ENCODE measurements around the gene SMYD1.

The SMYD1 gene

DNA sequence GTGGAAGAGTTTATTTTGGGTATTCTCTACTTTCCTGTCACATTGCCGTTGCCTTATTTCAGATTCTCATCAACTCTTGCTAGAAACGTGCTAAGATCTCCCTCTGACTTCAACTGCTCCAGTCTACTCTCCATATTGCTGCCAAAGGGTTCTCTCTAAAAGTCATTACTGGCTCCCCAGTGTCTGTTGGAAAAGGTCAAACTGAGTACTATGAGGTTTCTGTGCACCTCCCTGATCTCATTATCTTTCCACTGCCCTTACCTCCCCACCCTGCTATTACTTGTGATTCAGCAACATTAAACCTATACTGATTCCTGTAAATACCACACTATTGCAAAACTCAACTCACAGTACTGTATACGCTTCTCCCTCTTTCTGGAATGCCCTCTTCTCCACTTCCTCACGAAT lies 10.2 kb upstream of the SMYD1 start:
- DNase-seq (ENCODE audit: low spot score): no peak

GRCh38 chr2:88058191-88058590 lies 9.4 kb upstream of the SMYD1 start:
- DNase-seq (ENCODE audit: low spot score): no peak

DNA sequence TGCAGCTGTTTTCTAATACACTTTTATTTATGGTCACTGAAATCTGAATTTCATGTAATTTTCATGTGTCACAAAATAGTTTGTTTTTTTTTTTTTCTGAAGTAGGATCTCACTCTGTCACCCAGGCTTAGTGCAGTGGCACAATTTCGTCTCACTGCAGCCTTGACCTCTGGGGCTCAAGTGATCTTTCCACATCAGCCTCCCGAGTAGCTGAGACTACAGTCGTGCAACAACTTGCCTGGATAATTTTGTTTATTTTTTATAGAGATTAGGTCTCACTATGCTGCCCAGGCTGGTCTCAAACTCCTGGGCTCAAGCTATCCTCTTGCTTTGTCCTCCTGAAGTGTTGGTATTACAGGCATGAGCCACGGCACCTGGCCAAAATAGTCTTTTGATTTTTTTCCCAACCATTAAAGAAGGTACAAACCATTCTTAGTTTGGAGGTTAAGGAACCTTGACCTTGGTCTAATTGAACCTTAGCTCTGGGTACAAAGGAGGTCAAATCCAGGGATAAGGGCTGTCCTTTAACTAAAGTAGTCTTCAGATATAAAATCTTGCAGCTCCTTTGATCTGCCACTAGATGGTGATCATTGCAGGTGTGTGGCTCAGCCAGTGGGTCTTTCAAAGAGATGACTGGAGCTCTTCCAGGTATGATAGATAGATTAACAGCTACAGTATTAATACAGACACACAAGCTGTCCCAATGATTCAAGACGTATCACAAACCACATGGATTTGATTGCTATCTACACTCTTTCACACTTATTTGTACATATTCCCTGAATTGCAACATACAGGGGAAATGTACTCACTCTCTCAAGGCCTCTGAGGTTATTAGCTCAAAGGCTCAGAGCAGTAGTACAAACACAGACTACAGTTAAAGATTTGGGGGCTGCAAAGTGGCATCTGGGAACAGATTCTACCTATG lies 7.4 kb upstream of the SMYD1 start:
- peak; percentile 54 for DNase-seq (ENCODE audit: low spot score)

DNA sequence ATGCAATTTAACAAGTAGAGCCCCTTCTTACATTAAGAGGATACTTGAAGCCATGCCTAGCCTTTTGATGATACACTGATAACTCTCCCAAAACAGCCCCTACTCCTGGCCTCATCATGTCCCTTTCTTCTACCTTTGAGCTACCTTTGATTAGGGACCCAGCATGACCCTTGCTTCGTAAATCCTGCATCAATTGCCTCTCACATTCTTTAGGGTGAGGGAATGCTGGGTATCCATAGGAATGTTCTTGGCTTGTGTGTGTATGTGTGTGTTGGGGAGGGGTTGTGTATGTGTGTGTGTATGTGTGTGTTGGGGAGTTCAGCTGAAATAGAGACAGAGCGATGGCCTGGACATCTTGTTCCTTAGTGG lies 6.7 kb upstream of the SMYD1 start:
- no peak for DNase-seq (ENCODE audit: low spot score)

DNA sequence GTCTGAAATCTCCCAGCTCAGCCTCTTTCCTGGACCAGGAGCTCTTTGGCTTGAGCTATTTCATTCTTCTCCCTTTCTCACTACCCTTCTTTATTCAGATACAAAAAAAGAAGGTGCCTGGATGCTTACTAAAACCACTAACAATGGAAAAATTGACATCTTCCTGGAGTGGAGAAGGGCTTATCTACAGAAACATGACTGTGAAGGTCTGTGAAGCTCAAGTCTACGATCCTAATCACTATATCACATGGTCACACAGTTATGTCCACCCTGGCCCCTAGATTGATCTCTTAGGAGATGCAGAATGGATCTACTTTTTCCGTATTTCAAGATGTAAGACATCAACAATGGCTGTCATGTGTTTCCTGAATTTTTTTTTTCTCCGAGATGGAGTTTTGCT lies 6.3 kb upstream of the SMYD1 start:
- DNase-seq (ENCODE audit: low spot score): no peak

DNA sequence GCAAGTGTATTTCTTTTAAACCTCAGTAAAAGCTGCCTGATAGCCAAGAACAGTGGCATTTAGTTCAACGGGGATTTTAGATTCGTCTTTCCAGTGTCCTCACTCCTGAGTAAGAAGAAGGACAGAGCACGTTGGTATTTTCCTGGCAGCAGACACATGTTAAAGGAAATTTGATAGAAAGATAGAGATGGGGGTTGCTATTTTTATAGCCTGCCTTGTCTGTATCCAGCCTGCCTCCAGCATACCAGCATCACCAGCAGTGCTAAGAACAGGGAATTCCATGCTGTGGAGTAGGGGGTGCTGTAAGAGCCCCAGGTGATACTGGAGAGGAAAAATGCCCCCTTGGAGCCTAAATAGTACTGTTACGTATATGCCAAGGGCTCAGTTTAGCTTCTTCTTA lies 1.1 kb upstream of the SMYD1 start:
- DNase-seq (ENCODE audit: low spot score): no peak

- no peak for DNase-seq (ENCODE audit: low spot score)
Observed at GRCh38 chr2:88067189-88067588, 436 bp upstream of the SMYD1 start.

DNA sequence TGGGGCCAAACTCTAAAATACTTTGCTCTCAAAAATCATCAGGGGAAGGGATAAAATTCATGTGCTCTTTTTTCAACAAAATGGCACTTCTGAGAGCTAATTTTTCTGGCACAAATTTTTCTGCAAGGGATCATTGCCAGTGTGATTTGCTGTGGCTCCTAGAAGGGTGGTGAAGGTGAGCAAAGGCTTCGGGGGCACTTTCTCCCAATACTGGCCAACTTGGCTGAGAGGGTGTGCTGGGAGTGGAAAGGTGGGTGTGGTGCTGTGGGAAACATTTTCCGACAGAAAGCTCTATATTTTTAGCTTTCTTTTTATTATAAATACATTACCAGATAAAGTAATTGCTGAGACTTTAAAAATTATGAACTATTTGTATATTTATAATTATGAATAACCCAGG lies 419 bp downstream of the SMYD1 start:
- DNase-seq (ENCODE audit: low spot score): no peak

- DNase-seq (ENCODE audit: low spot score): no peak
Observed at GRCh38 chr2:88069117-88069516, 1.5 kb downstream of the SMYD1 start.

GRCh38 chr2:88070055-88070454 lies 2.4 kb downstream of the SMYD1 start:
- no peak for DNase-seq (ENCODE audit: low spot score)

DNA sequence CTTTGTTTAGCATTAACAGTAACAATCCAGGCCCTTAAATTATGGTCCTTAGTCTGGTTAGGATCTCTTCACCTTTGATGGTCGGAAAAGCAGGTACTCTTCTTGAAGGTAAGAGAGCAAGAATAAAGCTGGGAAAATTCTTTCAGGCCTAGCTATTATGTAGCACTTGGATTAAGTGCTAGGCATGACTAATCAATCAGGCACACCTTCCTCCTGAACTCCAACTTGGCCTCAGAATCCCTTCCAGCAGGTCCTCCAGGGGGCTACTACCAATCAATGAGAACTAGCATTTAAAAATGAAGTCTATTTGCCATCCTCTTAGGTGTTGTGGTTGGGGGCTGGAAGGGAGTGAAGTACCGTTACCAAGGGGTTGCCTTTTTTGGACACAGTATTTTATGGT lies 3.7 kb downstream of the SMYD1 start:
- DNase-seq (ENCODE audit: low spot score): no peak

- DNase-seq (ENCODE audit: low spot score): no peak
Observed at GRCh38 chr2:88074150-88074549, 6.5 kb downstream of the SMYD1 start.

- no peak for DNase-seq (ENCODE audit: low spot score)
Observed at GRCh38 chr2:88074854-88075292, 7.2 kb downstream of the SMYD1 start.

- no peak for DNase-seq (ENCODE audit: low spot score)
Observed at GRCh38 chr2:88077080-88077479, 9.5 kb downstream of the SMYD1 start.

GRCh38 chr2:88078643-88079172 lies 11.1 kb downstream of the SMYD1 start:
- DNase-seq (ENCODE audit: low spot score): no peak

GRCh38 chr2:88080545-88080944 lies 12.9 kb downstream of the SMYD1 start:
- no peak for DNase-seq (ENCODE audit: low spot score)

DNA sequence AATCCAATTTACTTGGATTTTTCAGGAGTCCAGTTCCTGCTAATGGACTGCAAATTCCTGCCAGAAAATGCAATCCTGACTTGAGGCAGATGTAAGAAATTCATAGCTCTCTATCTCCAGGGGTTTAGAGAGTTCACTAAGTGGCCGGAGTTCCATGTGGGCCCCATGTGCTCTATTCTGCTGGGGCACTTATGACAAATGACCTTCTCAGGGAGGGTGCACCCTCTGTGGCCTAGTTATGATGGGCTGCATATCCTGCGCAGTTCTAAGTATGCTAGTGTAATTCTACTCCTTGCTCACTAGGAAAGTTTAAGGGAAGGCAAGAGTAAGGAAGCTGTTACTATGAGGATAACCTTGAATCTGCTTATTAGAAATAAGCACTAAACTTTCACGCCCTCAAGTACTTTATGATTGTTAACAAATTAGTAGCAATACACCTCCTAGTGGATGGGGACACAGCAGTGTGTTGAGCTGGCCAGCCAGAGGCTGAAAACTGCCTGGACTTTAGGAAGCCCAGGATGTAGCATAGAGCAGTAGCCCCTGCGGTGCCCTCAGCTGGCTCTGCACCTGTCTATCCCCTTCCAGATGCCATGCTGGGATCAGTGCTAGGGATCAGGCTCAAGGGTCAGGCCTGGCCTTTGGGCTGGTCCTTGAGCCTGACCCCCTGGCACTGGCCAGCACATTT lies 14.4 kb downstream of the SMYD1 start:
- DNase-seq (ENCODE audit: low spot score): no peak

DNA sequence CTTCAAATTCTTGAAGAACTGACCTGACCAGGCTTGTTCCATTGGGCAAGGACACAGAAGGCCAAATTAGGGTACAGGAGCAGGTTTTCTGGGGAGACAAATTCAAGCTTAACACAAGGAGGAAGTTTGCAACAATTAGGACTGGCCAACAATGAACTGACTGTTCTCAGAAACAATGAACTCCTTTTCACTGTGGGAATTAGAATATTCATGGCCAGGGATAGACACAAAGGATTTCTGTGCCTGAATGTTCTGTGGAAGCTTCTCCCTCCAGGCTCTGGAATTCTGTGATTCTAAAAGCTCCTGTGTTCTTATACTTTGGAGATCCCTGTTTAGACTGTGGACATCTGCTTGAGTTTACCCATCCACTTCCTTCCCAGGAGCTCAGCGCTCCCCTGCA lies 15.2 kb downstream of the SMYD1 start:
- DNase-seq (ENCODE audit: low spot score): no peak

GRCh38 chr2:88085099-88085498 lies 17.5 kb downstream of the SMYD1 start:
- DNase-seq (ENCODE audit: low spot score): no peak

- DNase-seq (ENCODE audit: low spot score): no peak
Observed at GRCh38 chr2:88085602-88086001, 18.0 kb downstream of the SMYD1 start.

GRCh38 chr2:88086401-88086800 lies 18.8 kb downstream of the SMYD1 start:
- no peak for DNase-seq (ENCODE audit: low spot score)

GRCh38 chr2:88087073-88087472 lies 19.4 kb downstream of the SMYD1 start:
- DNase-seq (ENCODE audit: low spot score): no peak

- no peak for DNase-seq (ENCODE audit: low spot score)
Observed at GRCh38 chr2:88087763-88088162, 20.1 kb downstream of the SMYD1 start.
